Measurements from ENCODE around the gene TNFRSF25. TPM values are rescaled to one million over a fixed set of nuclear protein-coding genes. Genes with fewer than 3 reads are reported as not detected.

The TNFRSF25 gene
- polyA plus RNA-seq, 4 donors, result 8.8 to 27.7 (median 12.4) TPM

- DNase-seq (ENCODE audit: low read depth in 4 of 4, low spot score in 3 of 4), result no peak
These were observed 23.4 kb upstream of the TNFRSF25 start for GRCh38 chr1:6489383-6489765.

GRCh38 chr1:6488602-6489382, 22.8 kb upstream of the TNFRSF25 start:
- DNase-seq (ENCODE audit: low read depth in 4 of 4, low spot score in 3 of 4), result no peak

- no peak for DNase-seq (ENCODE audit: low read depth in 4 of 4, low spot score in 3 of 4)
These were observed 22.0 kb upstream of the TNFRSF25 start for GRCh38 chr1:6487804-6488484.

DNA sequence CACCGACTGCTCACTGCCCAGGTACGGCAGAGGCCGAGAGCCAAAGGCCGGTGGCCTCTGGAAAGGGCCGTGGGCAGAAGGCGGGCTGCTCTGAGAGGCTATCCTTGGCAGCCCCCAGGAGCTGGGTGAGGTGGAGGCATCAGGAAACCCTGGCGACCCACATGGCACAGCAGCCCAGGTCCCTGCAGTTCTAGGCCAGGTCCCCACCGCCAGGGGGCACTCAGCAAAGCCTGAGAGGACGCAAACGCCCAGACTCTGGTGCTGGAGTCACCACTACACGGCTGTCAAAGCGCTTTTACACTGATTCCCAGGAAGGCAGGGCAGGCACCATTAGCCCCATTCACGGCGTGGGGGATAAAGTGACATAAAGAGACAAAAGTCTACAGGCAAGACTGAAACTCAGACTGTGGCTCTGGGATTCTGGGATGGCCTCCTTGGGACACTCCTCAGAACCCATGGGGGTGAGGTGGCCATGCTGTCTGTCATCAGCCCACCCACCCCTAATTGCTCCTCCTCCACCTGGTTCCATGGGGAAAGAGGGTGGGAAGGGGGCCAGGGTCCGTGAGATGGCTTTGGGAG, 20.5 kb upstream of the TNFRSF25 start:
- DNase-seq (ENCODE audit: low read depth in 4 of 4, low spot score in 3 of 4), result peak; percentile 58 to 87 (median 78)

GRCh38 chr1:6485168-6486101, 19.5 kb upstream of the TNFRSF25 start:
- no peak for DNase-seq (ENCODE audit: low read depth in 4 of 4, low spot score in 3 of 4)

DNA sequence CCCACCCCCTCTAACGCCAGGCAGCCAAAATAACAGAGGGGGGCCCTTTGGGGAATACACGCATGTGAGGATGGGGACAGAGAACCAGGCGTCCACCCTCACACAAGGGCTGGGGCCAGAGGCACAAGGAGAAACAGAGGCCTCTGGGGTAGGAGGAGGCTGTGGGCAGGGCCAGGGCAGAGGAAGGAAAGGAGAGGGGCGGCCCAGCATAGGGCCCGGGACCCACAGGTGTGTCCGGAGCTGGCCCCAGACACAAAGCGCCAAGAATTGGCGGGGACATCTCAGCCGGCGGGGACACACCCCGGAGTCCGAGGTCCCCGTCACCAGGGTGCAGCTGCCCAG, 18.8 kb upstream of the TNFRSF25 start:
- DNase-seq (ENCODE audit: low read depth in 4 of 4, low spot score in 3 of 4), result no peak

GRCh38 chr1:6483761-6484117, 17.8 kb upstream of the TNFRSF25 start:
- no peak for DNase-seq (ENCODE audit: low read depth in 4 of 4, low spot score in 3 of 4)

GRCh38 chr1:6483017-6483760, 17.2 kb upstream of the TNFRSF25 start:
- no peak for DNase-seq (ENCODE audit: low read depth in 4 of 4, low spot score in 3 of 4)

GRCh38 chr1:6481820-6482219, 15.8 kb upstream of the TNFRSF25 start:
- no peak for DNase-seq (ENCODE audit: low read depth in 4 of 4, low spot score in 3 of 4)

DNA sequence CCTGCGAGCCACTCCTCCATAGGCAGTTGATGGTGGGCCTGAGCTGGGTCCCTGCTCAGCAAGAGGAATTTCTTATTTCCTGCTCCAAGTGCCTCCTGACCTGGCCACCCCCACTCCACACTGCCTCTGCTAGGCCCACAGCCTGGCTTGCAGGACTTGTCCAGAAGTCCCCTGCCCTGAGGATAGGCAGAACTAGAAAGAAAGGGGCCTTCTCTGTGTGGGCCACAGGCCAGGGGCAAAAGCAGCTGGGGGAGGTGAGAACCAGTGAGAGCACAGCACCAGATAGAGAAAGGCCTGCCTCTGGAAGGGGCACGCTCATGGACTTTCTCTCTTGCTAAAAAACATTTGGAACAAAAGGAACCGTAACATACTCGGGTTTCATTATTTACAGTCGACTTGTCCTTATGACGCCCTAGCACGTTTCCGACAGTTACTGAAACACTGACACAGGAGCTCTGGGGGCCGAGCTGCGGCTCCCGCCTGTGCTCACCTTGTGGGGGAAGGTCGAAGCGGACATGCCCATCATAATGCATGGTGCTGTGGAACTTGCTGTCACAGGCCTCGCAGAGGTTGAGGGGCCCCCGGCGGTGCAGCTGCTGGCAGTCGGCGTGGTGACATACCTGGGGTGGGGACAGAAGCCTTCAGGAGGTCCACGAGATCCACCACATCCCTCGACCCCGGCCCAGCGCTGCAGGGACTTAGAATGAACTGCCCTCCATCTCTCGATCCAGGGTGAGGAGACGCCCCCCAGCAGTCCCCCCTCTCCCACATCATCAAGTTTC, 11.3 kb upstream of the TNFRSF25 start:
- DNase-seq (ENCODE audit: low read depth in 4 of 4, low spot score in 3 of 4), result no peak

- DNase-seq (ENCODE audit: low read depth in 4 of 4, low spot score in 3 of 4), result no peak
These were observed 10.5 kb upstream of the TNFRSF25 start for GRCh38 chr1:6476483-6476882.

DNA sequence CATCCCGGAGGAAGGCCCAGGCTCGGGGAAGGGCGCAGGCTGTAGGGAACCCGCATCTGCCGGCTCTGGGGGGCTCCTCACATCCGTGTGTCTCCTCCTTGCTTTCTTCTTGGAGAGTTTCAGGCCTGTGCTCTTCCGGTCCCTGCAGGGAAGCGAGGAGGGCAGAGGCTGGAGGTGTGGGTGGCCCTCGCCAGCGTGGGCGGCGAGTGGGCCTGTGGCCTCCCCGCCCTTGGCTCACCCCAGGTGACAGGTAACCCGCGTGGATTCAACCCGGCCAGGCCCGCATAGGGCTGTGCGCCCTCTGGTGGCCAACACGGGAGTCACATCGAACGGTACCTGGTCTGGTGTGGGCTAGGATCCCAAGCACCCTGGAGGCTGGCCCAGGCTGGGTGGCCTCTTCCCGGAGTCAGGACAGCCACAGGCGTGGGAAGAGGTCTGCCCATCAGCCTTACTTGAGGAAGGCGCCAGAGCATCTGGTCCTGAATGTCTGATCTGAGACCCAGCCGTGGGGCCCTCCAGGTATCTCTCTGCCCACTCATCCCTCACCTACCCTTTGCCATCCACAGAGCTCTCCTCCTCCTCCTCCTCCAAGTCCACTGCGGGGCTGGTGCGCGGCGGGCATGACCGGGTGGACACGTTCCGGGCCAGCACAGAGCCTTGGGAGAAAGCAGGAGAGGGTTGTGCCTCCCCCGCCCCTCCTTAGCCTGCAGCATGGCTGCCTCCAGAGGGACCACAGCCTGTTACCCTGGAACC, 9.6 kb upstream of the TNFRSF25 start:
- DNase-seq (ENCODE audit: low read depth in 4 of 4, low spot score in 3 of 4), result no peak

GRCh38 chr1:6474815-6475282, 8.9 kb upstream of the TNFRSF25 start:
- DNase-seq (ENCODE audit: low read depth in 4 of 4, low spot score in 3 of 4), result no peak

GRCh38 chr1:6473974-6474814, 8.2 kb upstream of the TNFRSF25 start:
- no peak for DNase-seq (ENCODE audit: low read depth in 4 of 4, low spot score in 3 of 4)

- no peak for DNase-seq (ENCODE audit: low read depth in 4 of 4, low spot score in 3 of 4)
These were observed 7.2 kb upstream of the TNFRSF25 start for GRCh38 chr1:6473156-6473555.

DNA sequence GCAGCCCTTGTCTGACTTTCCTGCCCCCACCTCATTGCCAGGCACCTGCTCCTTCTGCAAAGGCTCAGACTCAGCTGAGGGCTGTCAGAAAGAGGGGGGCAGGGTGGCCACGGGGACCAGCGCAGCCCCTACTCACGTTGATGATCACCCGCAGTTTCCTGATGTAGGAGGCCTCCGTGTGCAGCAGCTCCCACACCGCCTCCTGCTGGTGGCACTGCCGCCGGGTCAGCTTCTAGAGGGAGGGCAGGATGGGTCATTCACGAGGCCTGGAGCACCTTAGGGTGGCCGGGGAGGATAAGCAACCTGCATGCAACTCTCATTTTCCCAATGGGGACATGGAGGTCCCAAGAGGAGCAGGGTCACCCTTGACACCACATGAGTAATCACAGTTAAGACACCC, 6.4 kb upstream of the TNFRSF25 start:
- no peak for DNase-seq (ENCODE audit: low read depth in 4 of 4, low spot score in 3 of 4)

DNA sequence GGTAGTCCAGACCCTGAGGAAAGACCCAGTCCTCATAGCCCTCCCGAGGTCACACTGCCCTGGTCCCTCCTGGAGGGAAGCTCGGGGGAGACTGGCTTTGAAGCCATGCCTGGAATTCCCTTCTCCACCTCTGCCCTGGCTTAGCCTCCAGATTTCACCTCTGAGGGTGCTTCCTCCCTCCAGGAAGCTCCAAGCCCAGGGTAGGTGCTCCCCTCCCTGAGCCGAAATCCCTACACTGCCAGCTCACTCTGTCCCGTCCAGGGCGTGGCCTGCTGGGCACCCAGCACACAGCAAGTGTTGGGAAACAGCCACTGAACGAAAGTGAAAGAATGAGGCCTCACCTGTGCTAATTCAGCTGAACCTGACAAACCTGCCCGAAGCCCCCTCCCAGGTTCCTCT, 6.0 kb upstream of the TNFRSF25 start:
- DNase-seq (ENCODE audit: low read depth in 4 of 4, low spot score in 3 of 4), result no peak
